Measurements from ENCODE around the gene PRTN3. TPM values are rescaled to one million over a fixed set of nuclear protein-coding genes. Genes with fewer than 3 reads are reported as not detected.
A peak's percentile ranks its signal among the peaks of the same experiment; 100 is the strongest.

PRTN3 gene
- total and polyA plus RNA-seq, 4 donors: 0.17 to 225 (median 1.7) TPM

DNA sequence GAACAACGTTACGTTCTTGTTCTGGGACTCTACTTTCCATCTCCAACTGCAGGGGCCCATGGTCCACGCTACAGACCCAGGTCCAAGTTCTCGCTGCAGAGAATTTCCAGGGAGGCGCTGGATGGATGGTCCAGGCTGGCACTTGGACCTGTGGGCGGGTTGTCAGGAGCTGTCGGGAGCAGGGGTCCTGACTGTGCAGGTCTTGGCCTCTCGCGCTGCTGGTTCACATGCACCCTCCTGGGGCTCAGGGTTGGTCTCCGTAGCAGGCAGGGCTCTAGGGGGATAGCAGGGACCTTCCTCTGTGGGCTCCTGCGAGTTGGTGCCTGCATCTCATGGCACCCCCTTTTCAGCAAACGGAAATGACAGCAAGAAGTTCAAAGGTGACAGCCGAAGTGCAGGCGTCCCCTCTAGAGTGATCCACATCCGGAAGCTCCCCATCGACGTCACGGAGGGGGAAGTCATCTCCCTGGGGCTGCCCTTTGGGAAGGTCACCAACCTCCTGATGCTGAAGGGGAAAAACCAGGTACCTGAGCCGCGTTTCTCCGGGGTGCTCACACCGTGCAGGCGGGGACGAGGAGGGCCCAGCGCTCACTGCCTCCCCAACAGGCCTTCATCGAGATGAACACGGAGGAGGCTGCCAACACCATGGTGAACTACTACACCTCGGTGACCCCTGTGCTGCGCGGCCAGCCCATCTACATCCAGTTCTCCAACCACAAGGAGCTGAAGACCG, 36.9 kb upstream of the PRTN3 start:
- H3K27ac ChIP-seq (ENCODE audit: low read depth in 1 of 2, low read length in 2 of 2): no peak overlapping the region
- H3K9ac ChIP-seq (ENCODE audit: low read depth in 1 of 2, low read length in 2 of 2): no peak overlapping the region
- 83% methylated on average over 31 of the region's 31 CpGs for WGBS
- H3K36me3 ChIP-seq (ENCODE audit: control insufficient read depth in 4 of 4, insufficient read depth in 3 of 4, low read depth in 1 of 4, low read length in 3 of 4): peaks cover 24 to 53% (median 43%) of the 10 kb centered on the region in 4 donors
- TF ChIP-seq MAX (IDR thresholded peaks at IDR 0.05) (no peak), NR2F2 (IDR thresholded peaks at IDR 0.05) (peak; percentile 68)
- H3K4me3 ChIP-seq (ENCODE audit: low read depth in 1 of 3, low read length in 3 of 3): no peak overlapping the region
- DNase-seq (ENCODE audit: low spot score): no peak
- peaks cover 11 to 41% (median 34%) of the 10 kb centered on the region in 4 donors for H3K4me1 ChIP-seq (ENCODE audit: control insufficient read depth in 4 of 4, insufficient read depth in 4 of 4, low read length in 3 of 4)
- H3K27me3 ChIP-seq (ENCODE audit: control insufficient read depth in 4 of 4, insufficient read depth in 4 of 4, low read length in 3 of 4): no peaks in the 10 kb centered on the region
- no peaks in the 10 kb centered on the region for H3K9me3 ChIP-seq (ENCODE audit: control insufficient read depth in 4 of 4, low read length in 3 of 4)

DNA sequence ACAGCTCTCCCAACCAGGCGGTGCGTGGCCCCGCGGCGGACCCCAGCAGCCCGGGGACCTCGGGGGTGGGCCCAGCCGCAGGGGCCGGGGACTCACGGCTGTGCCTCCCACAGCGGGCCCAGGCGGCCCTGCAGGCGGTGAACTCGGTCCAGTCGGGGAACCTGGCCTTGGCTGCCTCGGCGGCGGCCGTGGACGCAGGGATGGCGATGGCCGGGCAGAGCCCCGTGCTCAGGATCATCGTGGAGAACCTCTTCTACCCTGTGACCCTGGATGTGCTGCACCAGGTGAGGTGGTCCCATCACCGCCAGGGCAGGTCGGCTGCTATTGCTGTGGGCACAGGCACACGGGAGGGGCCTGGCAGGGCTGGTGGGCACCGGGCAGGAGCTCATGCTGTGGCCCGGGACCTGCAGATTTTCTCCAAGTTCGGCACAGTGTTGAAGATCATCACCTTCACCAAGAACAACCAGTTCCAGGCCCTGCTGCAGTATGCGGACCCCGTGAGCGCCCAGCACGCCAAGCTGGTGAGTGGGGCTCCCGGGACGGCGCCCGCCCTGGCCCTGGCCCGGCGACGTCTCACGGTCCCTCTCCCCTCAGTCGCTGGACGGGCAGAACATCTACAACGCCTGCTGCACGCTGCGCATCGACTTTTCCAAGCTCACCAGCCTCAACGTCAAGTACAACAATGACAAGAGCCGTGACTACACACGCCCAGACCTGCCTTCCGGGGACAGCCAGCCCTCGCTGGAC, 36.2 kb upstream of the PRTN3 start:
- Histone ChIP-seq H3K4me3 (ENCODE audit: low read depth in 1 of 3, low read length in 3 of 3) (no peak overlapping the region), H3K9ac (ENCODE audit: low read depth in 1 of 2, low read length in 2 of 2) (no peak overlapping the region), H3K9me3 (ENCODE audit: control insufficient read depth in 4 of 4, low read length in 3 of 4) (no peaks in the 10 kb centered on the region), H3K27me3 (ENCODE audit: control insufficient read depth in 4 of 4, insufficient read depth in 4 of 4, low read length in 3 of 4) (no peaks in the 10 kb centered on the region), H3K27ac (ENCODE audit: low read depth in 1 of 2, low read length in 2 of 2) (no peak overlapping the region), H3K36me3 (ENCODE audit: control insufficient read depth in 4 of 4, insufficient read depth in 3 of 4, low read depth in 1 of 4, low read length in 3 of 4) (peaks cover 30 to 55% (median 49%) of the 10 kb centered on the region in 4 donors), H3K4me1 (ENCODE audit: control insufficient read depth in 4 of 4, insufficient read depth in 4 of 4, low read length in 3 of 4) (peaks cover 11 to 34% (median 28%) of the 10 kb centered on the region in 4 donors)
- DNase-seq (ENCODE audit: low spot score): no peak
- WGBS: 95% methylated on average over 53 of the region's 53 CpGs
- TF ChIP-seq RXRA (IDR thresholded peaks at IDR 0.05): no peak
- no peak for TF ChIP-seq ATF3 (IDR thresholded peaks at IDR 0.05)

DNA sequence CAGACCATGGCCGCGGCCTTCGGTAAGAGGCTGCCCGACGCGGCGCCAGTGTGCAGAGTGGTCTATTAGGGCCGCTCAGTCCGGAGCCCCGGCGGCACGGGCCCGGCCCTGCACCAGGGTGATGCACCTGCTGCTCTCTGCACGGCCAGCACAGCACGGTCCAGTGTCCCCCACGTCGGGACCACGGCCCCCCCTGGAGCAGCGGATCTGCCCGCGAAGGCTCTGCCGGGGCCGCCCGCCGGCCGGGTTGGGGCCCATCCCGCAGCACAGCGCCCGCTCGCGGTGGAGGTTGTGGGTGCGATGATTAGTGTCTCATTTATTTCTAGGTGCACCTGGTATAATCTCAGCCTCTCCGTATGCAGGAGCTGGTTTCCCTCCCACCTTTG, 35.6 kb upstream of the PRTN3 start:
- Histone ChIP-seq H3K9ac (ENCODE audit: low read depth in 1 of 2, low read length in 2 of 2) (no peak overlapping the region), H3K27me3 (ENCODE audit: control insufficient read depth in 4 of 4, insufficient read depth in 4 of 4, low read length in 3 of 4) (no peaks in the 10 kb centered on the region), H3K36me3 (ENCODE audit: control insufficient read depth in 4 of 4, insufficient read depth in 3 of 4, low read depth in 1 of 4, low read length in 3 of 4) (peaks cover 34 to 60% (median 53%) of the 10 kb centered on the region in 4 donors), H3K9me3 (ENCODE audit: control insufficient read depth in 4 of 4, low read length in 3 of 4) (no peaks in the 10 kb centered on the region), H3K27ac (ENCODE audit: low read depth in 1 of 2, low read length in 2 of 2) (no peak overlapping the region), H3K4me3 (ENCODE audit: low read depth in 1 of 3, low read length in 3 of 3) (no peak overlapping the region), H3K4me1 (ENCODE audit: control insufficient read depth in 4 of 4, insufficient read depth in 4 of 4, low read length in 3 of 4) (peaks cover 11 to 30% (median 22%) of the 10 kb centered on the region in 4 donors)
- TF ChIP-seq RXRA (IDR thresholded peaks at IDR 0.05) (no peak), GABPA (IDR thresholded peaks at IDR 0.05 in 1 of 2, conservative IDR thresholded peaks at IDR 0.05 in 1 of 2) (no peak), CTCF (IDR thresholded peaks at IDR 0.05; ENCODE audit: low read depth, low read length, missing input control) (no peak), HNF4G (IDR thresholded peaks at IDR 0.05) (no peak), YY1 (IDR thresholded peaks at IDR 0.05) (no peak), RAD21 (IDR thresholded peaks at IDR 0.05) (no peak), MAX (IDR thresholded peaks at IDR 0.05) (no peak), ATF3 (IDR thresholded peaks at IDR 0.05) (no peak), JUND (IDR thresholded peaks at IDR 0.05) (no peak), ZBTB33 (IDR thresholded peaks at IDR 0.05) (no peak), FOXA2 (IDR thresholded peaks at IDR 0.05) (no peak), SP1 (IDR thresholded peaks at IDR 0.05) (no peak), EGR1 (IDR thresholded peaks at IDR 0.05; ENCODE audit: low read depth in 2 of 2) (no peak), TAF1 (conservative IDR thresholded peaks at IDR 0.05) (no peak), NR2F2 (IDR thresholded peaks at IDR 0.05) (no peak), HNF4A (conservative IDR thresholded peaks at IDR 0.05) (no peak), REST (IDR thresholded peaks at IDR 0.05) (no peak), FOXA1 (IDR thresholded peaks at IDR 0.05) (no peak)
- DNase-seq (ENCODE audit: low spot score): no peak
- 93% methylated on average over 33 of the region's 33 CpGs for WGBS

All from liver (tissue), 9 donors.